Skeletal muscle cell (primary cell): ENCODE data around the gene PAGR1.

ENCODE experiments used
- DNase-seq: peaks from one replicate; pipeline ENCODE4 v3.0.0-alpha.2; 2010; ENCODE audit warnings: low read depth
- H3K4me3 ChIP-seq: 2 replicates; pipeline ENCODE4 v1.5.1; 2011; ENCODE audit warnings: low read depth, mild to moderate bottlenecking, control low read depth, low read length, moderate library complexity

Gene PAGR1

GRCh38 chr16:29810699-29811169 is 5.2 kb upstream of the PAGR1 start:
- H3K4me3 ChIP-seq: peak overlapping the region; percentile 13
- no peak for DNase-seq

GRCh38 chr16:29811170-29811895 is 4.6 kb upstream of the PAGR1 start:
- peak; percentile 92 for DNase-seq

GRCh38 chr16:29811896-29812665 is 3.9 kb upstream of the PAGR1 start, which contains the start of gene PRRT2:
Gene PRRT2, plus strand, starts transcription at chr16:29812193. Its CDS starts 862 bp downstream, at chr16:29813055.
- no peak for DNase-seq
- peak within 1 kb of the TSS; percentile 68 for H3K4me3 ChIP-seq

More at GRCh38 chr16:29811170-29811895, 4.6 kb upstream of the PAGR1 start:
- peak overlapping the region; percentile 68 for H3K4me3 ChIP-seq

GRCh38 chr16:29812754-29813643 is 3.0 kb upstream of the PAGR1 start:
- no peak for DNase-seq
- peak overlapping the region; percentile 68 for H3K4me3 ChIP-seq

- no peak for DNase-seq
- H3K4me3 ChIP-seq: no peak overlapping the region
Observed at GRCh38 chr16:29813644-29814562, 2.0 kb upstream of the PAGR1 start.

GRCh38 chr16:29814592-29814991 is 1.4 kb upstream of the PAGR1 start:
- no peak for DNase-seq
- H3K4me3 ChIP-seq: peak overlapping the region; percentile 82

GRCh38 chr16:29815032-29815721 is 775 bp upstream of the PAGR1 start:
- peak overlapping the region; percentile 82 for H3K4me3 ChIP-seq
- no peak for DNase-seq

GRCh38 chr16:29816694-29817441 is 916 bp downstream of the PAGR1 start:
- peak overlapping the region; percentile 82 for H3K4me3 ChIP-seq
- no peak for DNase-seq

- no peak for DNase-seq
- no peak overlapping the region for H3K4me3 ChIP-seq
Observed at GRCh38 chr16:29818082-29818481, 2.1 kb downstream of the PAGR1 start.

- H3K4me3 ChIP-seq: no peak overlapping the region
- DNase-seq: no peak
Observed at GRCh38 chr16:29819506-29819905, 3.6 kb downstream of the PAGR1 start.

GRCh38 chr16:29820271-29820701 is 4.3 kb downstream of the PAGR1 start, which contains the start of gene MVP:
Gene MVP, plus strand, starts transcription at chr16:29820462. Its CDS starts 10,088 bp downstream, at chr16:29830550.
- no peak for DNase-seq
- H3K4me3 ChIP-seq: peak within 1 kb of the TSS; percentile 74

- DNase-seq: no peak
- H3K4me3 ChIP-seq: peak overlapping the region; percentile 74
Observed at GRCh38 chr16:29820730-29821642, 5.0 kb downstream of the PAGR1 start.

- H3K4me3 ChIP-seq: peak overlapping the region; percentile 74
- no peak for DNase-seq
Observed at GRCh38 chr16:29821643-29822115, 5.7 kb downstream of the PAGR1 start.

- no peak for DNase-seq
- H3K4me3 ChIP-seq: no peak overlapping the region
Observed at GRCh38 chr16:29824589-29825144, 8.7 kb downstream of the PAGR1 start.

GRCh38 chr16:29825145-29826044 is 9.4 kb downstream of the PAGR1 start:
- DNase-seq: no peak
- H3K4me3 ChIP-seq: no peak overlapping the region
